ENCODE results near the gene AMN1. TPM values are rescaled to one million over a fixed set of nuclear protein-coding genes. Genes with fewer than 3 reads are reported as not detected.

Gene AMN1
- total and polyA plus RNA-seq, 2 of the 13 experiments (the other 11 are each of a cell fraction or from before 2014, with no cell fraction given), result 7.5 to 26.5 TPM

DNA sequence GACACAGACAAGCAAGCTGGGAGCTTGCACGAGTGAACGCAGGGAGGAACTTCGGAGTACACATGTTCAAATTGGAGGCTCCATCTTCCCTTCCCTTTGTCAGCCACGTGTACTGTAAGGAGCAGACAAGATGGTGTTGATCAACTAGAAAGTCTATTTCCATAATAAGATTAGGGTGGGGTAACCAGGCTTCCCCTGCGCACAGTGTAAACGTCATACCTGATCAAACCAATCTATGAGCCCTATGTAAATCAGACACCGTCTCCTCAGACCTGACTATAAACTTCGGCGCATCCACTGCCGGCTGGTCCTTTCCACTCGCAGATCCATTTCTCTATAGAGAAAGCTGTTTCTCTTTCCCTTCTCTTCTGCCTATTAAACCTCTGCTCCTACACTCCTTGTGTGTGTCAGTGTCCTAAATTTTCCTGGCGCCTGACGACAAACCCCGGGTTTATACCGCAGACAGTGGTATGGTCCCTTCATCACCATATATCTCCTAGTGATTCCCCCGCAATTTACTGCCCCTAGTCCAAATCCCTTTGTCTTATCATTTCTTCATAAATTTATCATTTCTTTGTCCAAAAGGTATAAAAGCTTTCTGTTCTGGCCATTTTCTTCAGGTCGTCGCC, 76.8 kb downstream of the AMN1 start (continued):
- TF ChIP-seq, protein P1, sequence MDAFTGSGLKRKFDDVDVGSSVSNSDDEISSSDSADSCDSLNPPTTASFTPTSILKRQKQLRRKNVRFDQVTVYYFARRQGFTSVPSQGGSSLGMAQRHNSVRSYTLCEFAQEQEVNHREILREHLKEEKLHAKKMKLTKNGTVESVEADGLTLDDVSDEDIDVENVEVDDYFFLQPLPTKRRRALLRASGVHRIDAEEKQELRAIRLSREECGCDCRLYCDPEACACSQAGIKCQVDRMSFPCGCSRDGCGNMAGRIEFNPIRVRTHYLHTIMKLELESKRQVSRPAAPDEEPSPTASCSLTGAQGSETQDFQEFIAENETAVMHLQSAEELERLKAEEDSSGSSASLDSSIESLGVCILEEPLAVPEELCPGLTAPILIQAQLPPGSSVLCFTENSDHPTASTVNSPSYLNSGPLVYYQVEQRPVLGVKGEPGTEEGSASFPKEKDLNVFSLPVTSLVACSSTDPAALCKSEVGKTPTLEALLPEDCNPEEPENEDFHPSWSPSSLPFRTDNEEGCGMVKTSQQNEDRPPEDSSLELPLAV (CRISPR knock-in tag; conservative IDR thresholded peaks at IDR 0.05; ENCODE audit: low read depth), result no peak
- TF ChIP-seq CEBPB (IDR thresholded peaks at IDR 0.05; ENCODE audit: borderline replicate concordance, low read depth, low read length), result no peak
- TF ChIP-seq CHD4 (IDR thresholded peaks at IDR 0.05; ENCODE audit: borderline replicate concordance, low read length), result no peak
- no peak for TF ChIP-seq ZNF225 (CRISPR knock-in tag; IDR thresholded peaks at IDR 0.05)
- no peak for TF ChIP-seq ZNF263 (CRISPR knock-in tag; IDR thresholded peaks at IDR 0.05)
- TF ChIP-seq ZNF710 (CRISPR knock-in tag; IDR thresholded peaks at IDR 0.05; ENCODE audit: borderline replicate concordance), result no peak
- TF ChIP-seq ZNF230 (CRISPR knock-in tag; IDR thresholded peaks at IDR 0.05), result no peak
- TF ChIP-seq ZNF253 (CRISPR knock-in tag; IDR thresholded peaks at IDR 0.05; ENCODE audit: borderline replicate concordance), result no peak
- TF ChIP-seq CREB1 (IDR thresholded peaks at IDR 0.05), result peak; percentile 31; the same call in 1 of the 2 replicates
- TF ChIP-seq CREB1 (CRISPR knock-in tag; IDR thresholded peaks at IDR 0.05), result peak; percentile 17; the same call in 1 of the 2 replicates
- TF ChIP-seq REL (CRISPR knock-in tag; conservative IDR thresholded peaks at IDR 0.05), result no peak
- TF ChIP-seq, protein P2, sequence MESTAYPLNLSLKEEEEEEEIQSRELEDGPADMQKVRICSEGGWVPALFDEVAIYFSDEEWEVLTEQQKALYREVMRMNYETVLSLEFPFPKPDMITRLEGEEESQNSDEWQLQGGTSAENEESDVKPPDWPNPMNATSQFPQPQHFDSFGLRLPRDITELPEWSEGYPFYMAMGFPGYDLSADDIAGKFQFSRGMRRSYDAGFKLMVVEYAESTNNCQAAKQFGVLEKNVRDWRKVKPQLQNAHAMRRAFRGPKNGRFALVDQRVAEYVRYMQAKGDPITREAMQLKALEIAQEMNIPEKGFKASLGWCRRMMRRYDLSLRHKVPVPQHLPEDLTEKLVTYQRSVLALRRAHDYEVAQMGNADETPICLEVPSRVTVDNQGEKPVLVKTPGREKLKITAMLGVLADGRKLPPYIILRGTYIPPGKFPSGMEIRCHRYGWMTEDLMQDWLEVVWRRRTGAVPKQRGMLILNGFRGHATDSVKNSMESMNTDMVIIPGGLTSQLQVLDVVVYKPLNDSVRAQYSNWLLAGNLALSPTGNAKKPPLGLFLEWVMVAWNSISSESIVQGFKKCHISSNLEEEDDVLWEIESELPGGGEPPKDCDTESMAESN (CRISPR knock-in tag; conservative IDR thresholded peaks at IDR 0.05), result no peak
- no peak for TF ChIP-seq ZKSCAN1 (IDR thresholded peaks at IDR 0.05; ENCODE audit: low read length)
- TF ChIP-seq, protein P3, sequence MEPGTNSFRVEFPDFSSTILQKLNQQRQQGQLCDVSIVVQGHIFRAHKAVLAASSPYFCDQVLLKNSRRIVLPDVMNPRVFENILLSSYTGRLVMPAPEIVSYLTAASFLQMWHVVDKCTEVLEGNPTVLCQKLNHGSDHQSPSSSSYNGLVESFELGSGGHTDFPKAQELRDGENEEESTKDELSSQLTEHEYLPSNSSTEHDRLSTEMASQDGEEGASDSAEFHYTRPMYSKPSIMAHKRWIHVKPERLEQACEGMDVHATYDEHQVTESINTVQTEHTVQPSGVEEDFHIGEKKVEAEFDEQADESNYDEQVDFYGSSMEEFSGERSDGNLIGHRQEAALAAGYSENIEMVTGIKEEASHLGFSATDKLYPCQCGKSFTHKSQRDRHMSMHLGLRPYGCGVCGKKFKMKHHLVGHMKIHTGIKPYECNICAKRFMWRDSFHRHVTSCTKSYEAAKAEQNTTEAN (CRISPR knock-in tag; conservative IDR thresholded peaks at IDR 0.05), result no peak
- no peak for TF ChIP-seq KLF12 (CRISPR knock-in tag; IDR thresholded peaks at IDR 0.05; ENCODE audit: borderline replicate concordance)
- TF ChIP-seq ZNF770 (CRISPR knock-in tag; IDR thresholded peaks at IDR 0.05), result no peak
- TF ChIP-seq ZFP90 (CRISPR knock-in tag; IDR thresholded peaks at IDR 0.05; ENCODE audit: borderline replicate concordance), result no peak
- no peak for TF ChIP-seq ZNF282 (IDR thresholded peaks at IDR 0.05; ENCODE audit: partially characterized antibody)
- no peak for TF ChIP-seq TSC22D2 (CRISPR knock-in tag; IDR thresholded peaks at IDR 0.05; ENCODE audit: borderline replicate concordance)
- TF ChIP-seq JUN (CRISPR knock-in tag; IDR thresholded peaks at IDR 0.05), result no peak

All from HepG2 (cell line).